WTC11 (cell line): ENCODE results near the gene LRP11. TPM values are rescaled to one million over a fixed set of nuclear protein-coding genes. Genes with fewer than 3 reads are reported as not detected.

Experiments used
- CREB1 ChIP-seq: sonication (generic); formaldehyde crosslinking; IDR thresholded peaks from 2 replicates; pipeline ENCODE4 v1.8.0; 2023; ENCODE audit warnings: mild to moderate bottlenecking, missing genetic modification reagents
- CREM ChIP-seq: sonication (generic); formaldehyde crosslinking; IDR thresholded peaks from 2 replicates; pipeline ENCODE4 v1.8.1; 2022; ENCODE audit warnings: mild to moderate bottlenecking, missing genetic modification reagents, moderate library complexity
- ELF4 ChIP-seq: sonication (generic); formaldehyde crosslinking; IDR thresholded peaks from 2 replicates; pipeline ENCODE4 v1.8.1; 2022; ENCODE audit warnings: low read depth, mild to moderate bottlenecking, moderate library complexity, missing genetic modification reagents
- ESRRA ChIP-seq: sonication (generic); formaldehyde crosslinking; IDR thresholded peaks from 2 replicates; pipeline ENCODE4 v1.8.1; 2022; ENCODE audit warnings: mild to moderate bottlenecking, missing genetic modification reagents, borderline replicate concordance
- ETV6 ChIP-seq: sonication (generic); formaldehyde crosslinking; IDR thresholded peaks from 2 replicates; pipeline ENCODE4 v1.8.1; 2022; ENCODE audit warnings: mild to moderate bottlenecking, missing genetic modification reagents
- FOXJ3 ChIP-seq: sonication (generic); formaldehyde crosslinking; IDR thresholded peaks from 2 replicates; pipeline ENCODE4 v1.9.0; 2021; ENCODE audit warnings: missing genetic modification reagents, mild to moderate bottlenecking, borderline replicate concordance
- FOXK1 ChIP-seq: sonication (generic); formaldehyde crosslinking; IDR thresholded peaks from 2 replicates; pipeline ENCODE4 v1.8.0; 2022; ENCODE audit warnings: mild to moderate bottlenecking, moderate library complexity, missing genetic modification reagents
- FOXP1 ChIP-seq: sonication (generic); formaldehyde crosslinking; IDR thresholded peaks from 2 replicates; pipeline ENCODE4 v1.8.0; 2022; ENCODE audit warnings: missing genetic modification reagents, mild to moderate bottlenecking, moderate library complexity, borderline replicate concordance
- NR3C1 ChIP-seq: sonication (generic); formaldehyde crosslinking; conservative IDR thresholded peaks from 2 replicates; pipeline ENCODE4 v1.8.1; 2023; ENCODE audit warnings: low read depth, mild to moderate bottlenecking, missing genetic modification reagents
- PRRX2 ChIP-seq: fragments of 250-450 bp; sonication (Bioruptor Pico); IDR thresholded peaks from 2 replicates; pipeline ENCODE4 v1.8.0; 2021; ENCODE audit warnings: mild to moderate bottlenecking
- SMAD4 ChIP-seq: sonication (generic); formaldehyde crosslinking; IDR thresholded peaks from 2 replicates; pipeline ENCODE4 v1.8.0; 2022; ENCODE audit warnings: mild to moderate bottlenecking, missing genetic modification reagents
- TCF7 ChIP-seq: sonication (generic); formaldehyde crosslinking; IDR thresholded peaks from 2 replicates; pipeline ENCODE4 v1.8.0; 2022; ENCODE audit warnings: mild to moderate bottlenecking, low read depth, missing genetic modification reagents, moderate library complexity
- TEAD4 ChIP-seq: sonication (generic); formaldehyde crosslinking; IDR thresholded peaks from 2 replicates; pipeline ENCODE4 v1.8.0; 2022; ENCODE audit warnings: mild to moderate bottlenecking, missing genetic modification reagents
- ZNF121 ChIP-seq: sonication (generic); formaldehyde crosslinking; IDR thresholded peaks from 2 replicates; pipeline ENCODE4 v1.8.0; 2023; ENCODE audit warnings: missing genetic modification reagents
- ZNF138 ChIP-seq: sonication (generic); formaldehyde crosslinking; conservative IDR thresholded peaks from 2 replicates; pipeline ENCODE4 v1.8.1; 2022; ENCODE audit warnings: mild to moderate bottlenecking, moderate library complexity, missing genetic modification reagents
- ZNF232 ChIP-seq: sonication (generic); formaldehyde crosslinking; IDR thresholded peaks from 2 replicates; pipeline ENCODE4 v1.8.0; 2022; ENCODE audit warnings: mild to moderate bottlenecking, missing genetic modification reagents
- ZNF317 ChIP-seq: sonication (generic); formaldehyde crosslinking; IDR thresholded peaks from 2 replicates; pipeline ENCODE4 v1.8.1; 2023; ENCODE audit warnings: low read depth, mild to moderate bottlenecking, moderate library complexity, missing genetic modification reagents, borderline replicate concordance
- ZNF423 ChIP-seq: fragments of 250-450 bp; sonication (Bioruptor Pico); IDR thresholded peaks from 2 replicates; pipeline ENCODE4 v2.1.2; 2022; ENCODE audit warnings: mild to moderate bottlenecking, moderate library complexity
- ZNF671 ChIP-seq: fragments of 250-450 bp; sonication (Bioruptor Pico); IDR thresholded peaks from 2 replicates; pipeline ENCODE4 v1.8.0; 2021; ENCODE audit warnings: mild to moderate bottlenecking
- total RNA-seq: library from RNA; stranded (reverse); gene quantifications from 3 replicates; pipeline ENCODE4 v1.2.3, GENCODE V29; 2021
- TF ChIP-seq, protein P1 (sequence below): sonication (generic); formaldehyde crosslinking; IDR thresholded peaks from 2 replicates; pipeline ENCODE4 v1.8.0; 2023; ENCODE audit warnings: mild to moderate bottlenecking, missing genetic modification reagents
- TF ChIP-seq, protein P2 (sequence below): sonication (generic); formaldehyde crosslinking; IDR thresholded peaks from 2 replicates; pipeline ENCODE4 v1.8.1; 2022; ENCODE audit warnings: mild to moderate bottlenecking, missing genetic modification reagents, moderate library complexity, borderline replicate concordance
- TF ChIP-seq, protein P3 (sequence below): fragments of 250-450 bp; sonication (Bioruptor Pico); IDR thresholded peaks from 2 replicates; pipeline ENCODE4 v1.8.0; 2021; ENCODE audit warnings: mild to moderate bottlenecking
- TF ChIP-seq, protein P4 (sequence below): fragments of 250-450 bp; sonication (Bioruptor Pico); IDR thresholded peaks from 2 replicates; pipeline ENCODE4 v1.9.0; 2021; ENCODE audit warnings: moderate library complexity, mild to moderate bottlenecking, inconsistent platforms, borderline replicate concordance
- TF ChIP-seq, protein P5 (sequence below): fragments of 200-600 bp; IDR thresholded peaks from 2 replicates; pipeline ENCODE4 v1.8.0; 2022; ENCODE audit warnings: antibody characterized with exemption
- TF ChIP-seq, protein P6 (sequence below): sonication (generic); formaldehyde crosslinking; IDR thresholded peaks from 2 replicates; pipeline ENCODE4 v1.8.1; 2023; ENCODE audit warnings: mild to moderate bottlenecking, missing genetic modification reagents
- TF ChIP-seq, protein P7 (sequence below): fragments of 250-450 bp; sonication (Bioruptor Pico); IDR thresholded peaks from 2 replicates; pipeline ENCODE4 v2.1.2; 2022; ENCODE audit warnings: mild to moderate bottlenecking, moderate library complexity

LRP11 gene
- total RNA-seq, 1 experiment from 2014 or later: 19.8 TPM

DNA sequence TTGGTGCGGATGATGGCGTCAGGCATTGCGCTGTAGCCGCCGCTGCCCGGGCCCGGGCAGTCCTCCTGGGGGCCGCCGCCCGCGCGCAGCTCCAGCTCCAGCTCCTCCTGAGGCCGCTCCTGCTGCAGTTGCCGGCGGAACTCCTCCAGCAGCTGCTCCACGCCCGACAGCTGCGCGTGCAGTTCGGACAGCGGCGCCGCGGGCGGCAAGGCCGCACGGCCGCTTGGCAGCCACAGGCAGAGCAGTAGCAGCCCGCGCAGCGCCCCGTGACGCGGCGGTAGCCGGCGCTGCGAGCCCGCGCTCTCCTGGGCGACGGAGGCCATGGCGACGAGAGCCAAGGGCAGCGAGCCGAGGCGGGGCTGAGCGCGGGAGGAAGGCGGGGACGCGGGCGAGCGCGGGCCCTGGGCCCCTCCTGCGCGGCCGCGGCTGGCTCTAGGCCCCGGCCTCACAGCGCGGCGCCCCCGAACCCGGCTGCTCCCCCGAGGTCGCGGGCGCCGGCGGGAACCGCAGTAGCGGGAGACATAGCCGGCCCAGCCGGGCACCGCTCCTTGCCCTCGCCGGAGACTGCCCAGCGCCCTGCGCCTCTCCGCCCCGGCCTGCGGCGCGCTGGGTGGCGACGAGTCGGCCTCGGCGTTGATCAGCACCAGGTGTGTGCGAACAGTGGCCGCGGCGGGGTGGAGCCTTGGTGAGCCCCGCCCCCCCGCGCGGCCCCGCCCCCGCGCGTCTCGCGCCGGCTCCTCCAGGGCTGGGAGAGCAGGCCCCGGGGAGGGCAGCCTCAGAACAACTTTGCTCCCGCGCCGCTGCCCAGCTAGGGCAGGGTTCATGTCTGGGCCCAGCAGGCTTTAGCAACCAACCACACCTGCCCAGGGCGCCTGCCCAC is at the start of gene LRP11 (continued):
- TF ChIP-seq, protein P1, sequence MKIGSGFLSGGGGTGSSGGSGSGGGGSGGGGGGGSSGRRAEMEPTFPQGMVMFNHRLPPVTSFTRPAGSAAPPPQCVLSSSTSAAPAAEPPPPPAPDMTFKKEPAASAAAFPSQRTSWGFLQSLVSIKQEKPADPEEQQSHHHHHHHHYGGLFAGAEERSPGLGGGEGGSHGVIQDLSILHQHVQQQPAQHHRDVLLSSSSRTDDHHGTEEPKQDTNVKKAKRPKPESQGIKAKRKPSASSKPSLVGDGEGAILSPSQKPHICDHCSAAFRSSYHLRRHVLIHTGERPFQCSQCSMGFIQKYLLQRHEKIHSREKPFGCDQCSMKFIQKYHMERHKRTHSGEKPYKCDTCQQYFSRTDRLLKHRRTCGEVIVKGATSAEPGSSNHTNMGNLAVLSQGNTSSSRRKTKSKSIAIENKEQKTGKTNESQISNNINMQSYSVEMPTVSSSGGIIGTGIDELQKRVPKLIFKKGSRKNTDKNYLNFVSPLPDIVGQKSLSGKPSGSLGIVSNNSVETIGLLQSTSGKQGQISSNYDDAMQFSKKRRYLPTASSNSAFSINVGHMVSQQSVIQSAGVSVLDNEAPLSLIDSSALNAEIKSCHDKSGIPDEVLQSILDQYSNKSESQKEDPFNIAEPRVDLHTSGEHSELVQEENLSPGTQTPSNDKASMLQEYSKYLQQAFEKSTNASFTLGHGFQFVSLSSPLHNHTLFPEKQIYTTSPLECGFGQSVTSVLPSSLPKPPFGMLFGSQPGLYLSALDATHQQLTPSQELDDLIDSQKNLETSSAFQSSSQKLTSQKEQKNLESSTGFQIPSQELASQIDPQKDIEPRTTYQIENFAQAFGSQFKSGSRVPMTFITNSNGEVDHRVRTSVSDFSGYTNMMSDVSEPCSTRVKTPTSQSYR (CRISPR knock-in tag): no peak
- TF ChIP-seq FOXJ3 (CRISPR knock-in tag) (no peak), ZNF317 (0 out of 2 replicates have a peak, but pooled peaks have one; percentile 31), ZNF232 (CRISPR knock-in tag) (no peak), ZNF138 (CRISPR knock-in tag) (no peak), TCF7 (no peak; the same call in 1 of the 2 replicates), ZNF121 (peak; percentile 10; the same call in 1 of the 2 replicates), NR3C1 (CRISPR knock-in tag) (no peak), SMAD4 (CRISPR knock-in tag) (no peak), CREB1 (CRISPR knock-in tag) (no peak; the same call in 1 of the 2 replicates), FOXK1 (CRISPR knock-in tag) (peak; percentile 71), CREM (CRISPR knock-in tag) (peak; percentile 49), FOXP1 (peak; percentile 73), ESRRA (CRISPR knock-in tag) (no peak), ZNF671 (CRISPR knock-in tag) (no peak), ETV6 (CRISPR knock-in tag) (peak; percentile 63; the same call in 1 of the 2 replicates), PRRX2 (no peak), ELF4 (CRISPR knock-in tag) (no peak), TEAD4 (CRISPR knock-in tag) (no peak), ZNF423 (CRISPR knock-in tag) (no peak)
- TF ChIP-seq, protein P2, sequence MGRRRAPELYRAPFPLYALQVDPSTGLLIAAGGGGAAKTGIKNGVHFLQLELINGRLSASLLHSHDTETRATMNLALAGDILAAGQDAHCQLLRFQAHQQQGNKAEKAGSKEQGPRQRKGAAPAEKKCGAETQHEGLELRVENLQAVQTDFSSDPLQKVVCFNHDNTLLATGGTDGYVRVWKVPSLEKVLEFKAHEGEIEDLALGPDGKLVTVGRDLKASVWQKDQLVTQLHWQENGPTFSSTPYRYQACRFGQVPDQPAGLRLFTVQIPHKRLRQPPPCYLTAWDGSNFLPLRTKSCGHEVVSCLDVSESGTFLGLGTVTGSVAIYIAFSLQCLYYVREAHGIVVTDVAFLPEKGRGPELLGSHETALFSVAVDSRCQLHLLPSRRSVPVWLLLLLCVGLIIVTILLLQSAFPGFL (CRISPR knock-in tag): no peak
- TF ChIP-seq, protein P3, sequence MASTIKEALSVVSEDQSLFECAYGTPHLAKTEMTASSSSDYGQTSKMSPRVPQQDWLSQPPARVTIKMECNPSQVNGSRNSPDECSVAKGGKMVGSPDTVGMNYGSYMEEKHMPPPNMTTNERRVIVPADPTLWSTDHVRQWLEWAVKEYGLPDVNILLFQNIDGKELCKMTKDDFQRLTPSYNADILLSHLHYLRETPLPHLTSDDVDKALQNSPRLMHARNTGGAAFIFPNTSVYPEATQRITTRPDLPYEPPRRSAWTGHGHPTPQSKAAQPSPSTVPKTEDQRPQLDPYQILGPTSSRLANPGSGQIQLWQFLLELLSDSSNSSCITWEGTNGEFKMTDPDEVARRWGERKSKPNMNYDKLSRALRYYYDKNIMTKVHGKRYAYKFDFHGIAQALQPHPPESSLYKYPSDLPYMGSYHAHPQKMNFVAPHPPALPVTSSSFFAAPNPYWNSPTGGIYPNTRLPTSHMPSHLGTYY (CRISPR knock-in tag): no peak
- TF ChIP-seq, protein P4, sequence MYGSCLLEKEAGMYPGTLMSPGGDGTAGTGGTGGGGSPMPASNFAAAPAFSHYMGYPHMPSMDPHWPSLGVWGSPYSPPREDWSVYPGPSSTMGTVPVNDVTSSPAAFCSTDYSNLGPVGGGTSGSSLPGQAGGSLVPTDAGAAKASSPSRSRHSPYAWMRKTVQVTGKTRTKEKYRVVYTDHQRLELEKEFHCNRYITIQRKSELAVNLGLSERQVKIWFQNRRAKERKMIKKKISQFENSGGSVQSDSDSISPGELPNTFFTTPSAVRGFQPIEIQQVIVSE: no peak
- TF ChIP-seq, protein P5, sequence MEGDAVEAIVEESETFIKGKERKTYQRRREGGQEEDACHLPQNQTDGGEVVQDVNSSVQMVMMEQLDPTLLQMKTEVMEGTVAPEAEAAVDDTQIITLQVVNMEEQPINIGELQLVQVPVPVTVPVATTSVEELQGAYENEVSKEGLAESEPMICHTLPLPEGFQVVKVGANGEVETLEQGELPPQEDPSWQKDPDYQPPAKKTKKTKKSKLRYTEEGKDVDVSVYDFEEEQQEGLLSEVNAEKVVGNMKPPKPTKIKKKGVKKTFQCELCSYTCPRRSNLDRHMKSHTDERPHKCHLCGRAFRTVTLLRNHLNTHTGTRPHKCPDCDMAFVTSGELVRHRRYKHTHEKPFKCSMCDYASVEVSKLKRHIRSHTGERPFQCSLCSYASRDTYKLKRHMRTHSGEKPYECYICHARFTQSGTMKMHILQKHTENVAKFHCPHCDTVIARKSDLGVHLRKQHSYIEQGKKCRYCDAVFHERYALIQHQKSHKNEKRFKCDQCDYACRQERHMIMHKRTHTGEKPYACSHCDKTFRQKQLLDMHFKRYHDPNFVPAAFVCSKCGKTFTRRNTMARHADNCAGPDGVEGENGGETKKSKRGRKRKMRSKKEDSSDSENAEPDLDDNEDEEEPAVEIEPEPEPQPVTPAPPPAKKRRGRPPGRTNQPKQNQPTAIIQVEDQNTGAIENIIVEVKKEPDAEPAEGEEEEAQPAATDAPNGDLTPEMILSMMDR: no peak
- TF ChIP-seq, protein P6, sequence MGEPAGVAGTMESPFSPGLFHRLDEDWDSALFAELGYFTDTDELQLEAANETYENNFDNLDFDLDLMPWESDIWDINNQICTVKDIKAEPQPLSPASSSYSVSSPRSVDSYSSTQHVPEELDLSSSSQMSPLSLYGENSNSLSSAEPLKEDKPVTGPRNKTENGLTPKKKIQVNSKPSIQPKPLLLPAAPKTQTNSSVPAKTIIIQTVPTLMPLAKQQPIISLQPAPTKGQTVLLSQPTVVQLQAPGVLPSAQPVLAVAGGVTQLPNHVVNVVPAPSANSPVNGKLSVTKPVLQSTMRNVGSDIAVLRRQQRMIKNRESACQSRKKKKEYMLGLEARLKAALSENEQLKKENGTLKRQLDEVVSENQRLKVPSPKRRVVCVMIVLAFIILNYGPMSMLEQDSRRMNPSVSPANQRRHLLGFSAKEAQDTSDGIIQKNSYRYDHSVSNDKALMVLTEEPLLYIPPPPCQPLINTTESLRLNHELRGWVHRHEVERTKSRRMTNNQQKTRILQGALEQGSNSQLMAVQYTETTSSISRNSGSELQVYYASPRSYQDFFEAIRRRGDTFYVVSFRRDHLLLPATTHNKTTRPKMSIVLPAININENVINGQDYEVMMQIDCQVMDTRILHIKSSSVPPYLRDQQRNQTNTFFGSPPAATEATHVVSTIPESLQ (CRISPR knock-in tag): no peak
- TF ChIP-seq, protein P7, sequence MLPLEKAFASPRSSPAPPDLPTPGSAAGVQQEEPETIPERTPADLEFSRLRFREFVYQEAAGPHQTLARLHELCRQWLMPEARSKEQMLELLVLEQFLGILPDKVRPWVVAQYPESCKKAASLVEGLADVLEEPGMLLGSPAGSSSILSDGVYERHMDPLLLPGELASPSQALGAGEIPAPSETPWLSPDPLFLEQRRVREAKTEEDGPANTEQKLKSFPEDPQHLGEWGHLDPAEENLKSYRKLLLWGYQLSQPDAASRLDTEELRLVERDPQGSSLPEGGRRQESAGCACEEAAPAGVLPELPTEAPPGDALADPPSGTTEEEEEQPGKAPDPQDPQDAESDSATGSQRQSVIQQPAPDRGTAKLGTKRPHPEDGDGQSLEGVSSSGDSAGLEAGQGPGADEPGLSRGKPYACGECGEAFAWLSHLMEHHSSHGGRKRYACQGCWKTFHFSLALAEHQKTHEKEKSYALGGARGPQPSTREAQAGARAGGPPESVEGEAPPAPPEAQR (CRISPR knock-in tag): no peak
